ENCODE data around the gene CCT6A. TPM values are rescaled to one million over a fixed set of nuclear protein-coding genes. Genes with fewer than 3 reads are reported as not detected.
A peak's percentile ranks its signal among the peaks of the same experiment; 100 is the strongest.
"Not testable (repeated sequence)": the region's sequence is repeated elsewhere in the genome, so short reads cannot be mapped to it uniquely, and the experiment has no call there.

CCT6A gene
- polyA plus RNA-seq, 4 donors: 71.3 to 237 (median 102) TPM

DNA sequence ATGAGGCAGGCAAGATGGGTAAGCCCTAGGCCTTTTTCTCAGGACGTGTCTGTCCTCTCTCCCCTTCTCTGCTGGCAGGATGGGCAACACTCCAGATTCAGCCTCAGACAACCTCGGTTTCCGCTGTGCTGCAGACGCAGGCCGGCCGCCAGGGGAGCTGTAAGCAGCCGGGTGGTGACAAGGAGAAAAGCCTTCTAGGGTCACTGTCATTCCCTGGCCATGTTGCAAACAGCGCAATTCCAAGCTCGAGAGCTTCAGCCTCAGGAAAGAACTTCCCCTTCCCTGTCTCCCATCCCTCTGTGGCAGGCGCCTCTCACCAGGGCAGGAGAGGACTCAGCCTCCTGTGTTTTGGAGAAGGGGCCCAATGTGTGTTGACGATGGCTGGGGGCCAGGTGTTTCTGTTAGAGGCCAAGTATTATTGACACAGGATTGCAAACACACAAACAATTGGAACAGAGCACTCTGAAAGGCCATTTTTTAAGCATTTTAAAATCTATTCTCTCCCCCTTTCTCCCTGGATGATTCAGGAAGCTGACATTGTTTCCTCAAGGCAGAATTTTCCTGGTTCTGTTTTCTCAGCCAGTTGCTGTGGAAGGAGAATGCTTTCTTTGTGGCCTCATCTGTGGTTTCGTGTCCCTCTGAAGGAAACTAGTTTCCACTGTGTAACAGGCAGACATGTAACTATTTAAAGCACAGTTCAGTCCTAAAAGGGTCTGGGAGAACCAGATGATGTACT is 28.1 kb downstream of the CCT6A start:
- H3K4me3 ChIP-seq (ENCODE audit: low read depth in 1 of 3, low read length in 3 of 3): no peak overlapping the region
- H3K36me3 ChIP-seq (ENCODE audit: control insufficient read depth in 3 of 3, insufficient read depth in 2 of 3, low read depth in 1 of 3, low read length in 3 of 3): peaks cover 0 to 68% (median 3%) of the 10 kb centered on the region in 3 donors
- H3K4me1 ChIP-seq (ENCODE audit: control insufficient read depth in 3 of 3, insufficient read depth in 2 of 3, low read depth in 1 of 3, low read length in 2 of 3): peaks cover 0 to under 1% (median 0%) of the 10 kb centered on the region in 3 donors
- FAIRE-seq (no peak), DNase-seq (no peak)
- peak overlapping the region in 1 of 3 donors; percentile 55 for H3K27ac ChIP-seq (ENCODE audit: low read depth in 1 of 3, low read length in 2 of 3)
- WGBS, 3 donors: 66 to 81% (median 68%) methylated on average over 12 of the region's 12 CpGs
- no peaks in the 10 kb centered on the region for H3K9me3 ChIP-seq (ENCODE audit: control insufficient read depth in 2 of 2, insufficient read depth in 1 of 2, low read depth in 1 of 2, low read length in 1 of 2)
- no peaks in the 10 kb centered on the region for H3K27me3 ChIP-seq (ENCODE audit: control insufficient read depth in 3 of 3, insufficient read depth in 3 of 3, low read length in 3 of 3)

- H3K9me3 ChIP-seq (ENCODE audit: control insufficient read depth in 2 of 2, insufficient read depth in 1 of 2, low read depth in 1 of 2, low read length in 1 of 2); H3K27me3 ChIP-seq (ENCODE audit: control insufficient read depth in 3 of 3, insufficient read depth in 3 of 3, low read length in 3 of 3); H3K4me3 ChIP-seq (ENCODE audit: low read depth in 1 of 3, low read length in 3 of 3); DNase-seq; FAIRE-seq; H3K4me1 ChIP-seq (ENCODE audit: control insufficient read depth in 3 of 3, insufficient read depth in 2 of 3, low read depth in 1 of 3, low read length in 2 of 3); H3K27ac ChIP-seq (ENCODE audit: low read depth in 1 of 3, low read length in 2 of 3): not testable (repeated sequence)
- peaks cover 0 to 67% (median 3%) of the 10 kb centered on the region in 3 donors for H3K36me3 ChIP-seq (ENCODE audit: control insufficient read depth in 3 of 3, insufficient read depth in 2 of 3, low read depth in 1 of 3, low read length in 3 of 3)
- 93 to 95% (median 93%) methylated on average over 27 to 28 of the region's 28 CpGs for WGBS, 3 donors
These were observed 29.3 kb downstream of the CCT6A start for GRCh38 chr7:56080726-56081435.

DNA sequence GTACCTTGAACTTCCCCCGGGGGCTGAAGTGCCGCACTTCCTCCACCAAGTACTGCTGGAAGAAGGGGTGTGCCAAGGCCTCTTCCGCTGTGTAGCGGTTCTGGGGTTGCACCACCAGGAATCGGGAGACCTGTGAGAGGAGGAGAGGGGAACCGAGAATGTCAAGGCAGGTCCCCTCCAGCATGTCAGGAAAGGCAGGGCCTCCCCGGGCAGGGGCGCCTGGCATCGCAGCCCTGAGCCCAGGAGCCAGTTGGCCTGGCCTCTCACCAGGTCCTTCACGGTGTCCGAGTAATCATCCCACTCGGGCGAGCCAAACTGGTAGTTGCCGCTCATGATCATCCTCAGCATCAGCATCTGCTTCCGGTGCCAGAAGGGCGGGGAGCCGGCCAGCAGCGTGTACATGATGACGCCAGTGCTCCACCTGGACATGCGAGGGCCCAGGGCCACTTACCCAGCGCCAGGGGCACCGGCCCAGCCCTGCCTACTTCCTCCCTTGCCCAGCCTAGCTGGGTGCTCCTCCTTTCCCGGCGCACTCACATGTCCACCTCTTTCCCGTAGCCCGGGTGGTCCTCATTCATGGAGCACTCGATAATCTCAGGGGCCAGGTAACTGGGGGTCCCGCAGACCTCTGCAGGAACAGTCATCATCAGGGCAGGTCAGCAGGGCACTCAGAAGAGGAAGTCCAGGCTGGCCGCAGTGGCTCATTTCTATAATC is 30.2 kb downstream of the CCT6A start:
- peaks cover 0 to 66% (median 3%) of the 10 kb centered on the region in 3 donors for H3K36me3 ChIP-seq (ENCODE audit: control insufficient read depth in 3 of 3, insufficient read depth in 2 of 3, low read depth in 1 of 3, low read length in 3 of 3)
- H3K4me1 ChIP-seq (ENCODE audit: control insufficient read depth in 3 of 3, insufficient read depth in 2 of 3, low read depth in 1 of 3, low read length in 2 of 3): no peaks in the 10 kb centered on the region
- H3K27me3 ChIP-seq (ENCODE audit: control insufficient read depth in 3 of 3, insufficient read depth in 3 of 3, low read length in 3 of 3): no peaks in the 10 kb centered on the region
- 95 to 98% (median 96%) methylated on average over 29 of the region's 29 CpGs for WGBS, 3 donors
- H3K9me3 ChIP-seq (ENCODE audit: control insufficient read depth in 2 of 2, insufficient read depth in 1 of 2, low read depth in 1 of 2, low read length in 1 of 2): no peaks in the 10 kb centered on the region
- H3K27ac ChIP-seq (ENCODE audit: low read depth in 1 of 3, low read length in 2 of 3): no peak overlapping the region
- H3K4me3 ChIP-seq (ENCODE audit: low read depth in 1 of 3, low read length in 3 of 3): no peak overlapping the region
- FAIRE-seq (no peak), DNase-seq (no peak)

DNA sequence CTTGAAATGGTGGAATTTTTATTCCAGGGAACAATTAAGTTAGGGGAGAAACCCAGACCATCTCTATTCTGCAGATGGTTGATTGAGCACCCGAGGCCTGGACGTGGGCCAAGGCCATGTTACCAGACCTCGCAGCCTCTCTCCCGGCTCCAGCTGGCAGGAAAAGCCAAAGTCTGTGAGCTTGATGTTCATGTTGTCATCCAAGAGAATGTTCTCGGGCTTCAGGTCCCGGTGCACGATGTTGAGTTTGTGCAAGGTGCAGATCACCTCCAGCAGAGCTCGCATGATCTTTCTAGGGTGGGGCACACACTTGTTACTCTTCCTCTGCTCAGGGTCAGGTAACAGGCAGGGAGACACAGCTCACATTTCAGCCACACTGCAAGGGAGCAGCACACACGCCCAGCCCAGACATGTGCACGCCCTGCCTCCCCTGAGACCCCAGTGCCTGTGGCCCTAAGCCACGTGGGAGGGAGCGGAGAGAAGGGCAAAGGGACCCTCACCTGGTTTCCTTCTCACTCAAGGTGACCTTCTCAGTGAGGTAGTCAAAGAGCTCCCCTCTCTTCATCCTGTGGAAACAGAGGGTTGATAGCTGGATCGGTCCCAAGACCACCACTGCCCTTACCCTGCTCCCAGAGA is 31.7 kb downstream of the CCT6A start:
- DNase-seq (no peak), FAIRE-seq (no peak)
- Histone ChIP-seq H3K27me3 (ENCODE audit: control insufficient read depth in 3 of 3, insufficient read depth in 3 of 3, low read length in 3 of 3) (no peaks in the 10 kb centered on the region), H3K9me3 (ENCODE audit: control insufficient read depth in 2 of 2, insufficient read depth in 1 of 2, low read depth in 1 of 2, low read length in 1 of 2) (no peaks in the 10 kb centered on the region), H3K36me3 (ENCODE audit: control insufficient read depth in 3 of 3, insufficient read depth in 2 of 3, low read depth in 1 of 3, low read length in 3 of 3) (peaks cover 0 to 65% (median 3%) of the 10 kb centered on the region in 3 donors), H3K4me1 (ENCODE audit: control insufficient read depth in 3 of 3, insufficient read depth in 2 of 3, low read depth in 1 of 3, low read length in 2 of 3) (no peaks in the 10 kb centered on the region), H3K27ac (ENCODE audit: low read depth in 1 of 3, low read length in 2 of 3) (no peak overlapping the region), H3K4me3 (ENCODE audit: low read depth in 1 of 3, low read length in 3 of 3) (no peak overlapping the region)
- 29 to 56% (median 45%) methylated on average over 13 of the region's 13 CpGs for WGBS, 3 donors

GRCh38 chr7:56086761-56087160 is 35.2 kb downstream of the CCT6A start:
- WGBS, 3 donors: 96 to 98% (median 97%) methylated on average over 7 of the region's 7 CpGs
- DNase-seq: no peak

GRCh38 chr7:56087445-56087844 is 35.9 kb downstream of the CCT6A start:
- DNase-seq (no peak), FAIRE-seq (no peak)
- Histone ChIP-seq H3K36me3 (ENCODE audit: control insufficient read depth in 3 of 3, insufficient read depth in 2 of 3, low read depth in 1 of 3, low read length in 3 of 3) (peaks cover 0 to 48% (median 0%) of the 10 kb centered on the region in 3 donors), H3K27me3 (ENCODE audit: control insufficient read depth in 3 of 3, insufficient read depth in 3 of 3, low read length in 3 of 3) (no peaks in the 10 kb centered on the region), H3K4me3 (ENCODE audit: low read depth in 1 of 3, low read length in 3 of 3) (no peak overlapping the region), H3K9me3 (ENCODE audit: control insufficient read depth in 2 of 2, insufficient read depth in 1 of 2, low read depth in 1 of 2, low read length in 1 of 2) (no peaks in the 10 kb centered on the region), H3K4me1 (ENCODE audit: control insufficient read depth in 3 of 3, insufficient read depth in 2 of 3, low read depth in 1 of 3, low read length in 2 of 3) (no peaks in the 10 kb centered on the region), H3K27ac (ENCODE audit: low read depth in 1 of 3, low read length in 2 of 3) (no peak overlapping the region)
- WGBS, 3 donors: 92 to 94% (median 93%) methylated on average over 16 of the region's 16 CpGs

More at GRCh38 chr7:56086761-56087160, 35.2 kb downstream of the CCT6A start:
- Histone ChIP-seq H3K4me1 (ENCODE audit: control insufficient read depth in 3 of 3, insufficient read depth in 2 of 3, low read depth in 1 of 3, low read length in 2 of 3) (no peaks in the 10 kb centered on the region), H3K27me3 (ENCODE audit: control insufficient read depth in 3 of 3, insufficient read depth in 3 of 3, low read length in 3 of 3) (no peaks in the 10 kb centered on the region), H3K27ac (ENCODE audit: low read depth in 1 of 3, low read length in 2 of 3) (no peak overlapping the region), H3K4me3 (ENCODE audit: low read depth in 1 of 3, low read length in 3 of 3) (no peak overlapping the region), H3K36me3 (ENCODE audit: control insufficient read depth in 3 of 3, insufficient read depth in 2 of 3, low read depth in 1 of 3, low read length in 3 of 3) (peaks cover 0 to 52% (median 0%) of the 10 kb centered on the region in 3 donors), H3K9me3 (ENCODE audit: control insufficient read depth in 2 of 2, insufficient read depth in 1 of 2, low read depth in 1 of 2, low read length in 1 of 2) (no peaks in the 10 kb centered on the region)
- FAIRE-seq: no peak

- H3K4me1 ChIP-seq (ENCODE audit: control insufficient read depth in 3 of 3, insufficient read depth in 2 of 3, low read depth in 1 of 3, low read length in 2 of 3): no peaks in the 10 kb centered on the region
- DNase-seq: no peak
- no peak overlapping the region for H3K27ac ChIP-seq (ENCODE audit: low read depth in 1 of 3, low read length in 2 of 3)
- peaks cover 0 to 31% (median 0%) of the 10 kb centered on the region in 3 donors for H3K36me3 ChIP-seq (ENCODE audit: control insufficient read depth in 3 of 3, insufficient read depth in 2 of 3, low read depth in 1 of 3, low read length in 3 of 3)
- H3K27me3 ChIP-seq (ENCODE audit: control insufficient read depth in 3 of 3, insufficient read depth in 3 of 3, low read length in 3 of 3): no peaks in the 10 kb centered on the region
- H3K9me3 ChIP-seq (ENCODE audit: control insufficient read depth in 2 of 2, insufficient read depth in 1 of 2, low read depth in 1 of 2, low read length in 1 of 2): no peaks in the 10 kb centered on the region
- no peak for FAIRE-seq
- 83 to 90% (median 86%) methylated on average over 3 of the region's 3 CpGs for WGBS, 3 donors
- H3K4me3 ChIP-seq (ENCODE audit: low read depth in 1 of 3, low read length in 3 of 3): no peak overlapping the region
These were observed 40.0 kb downstream of the CCT6A start for GRCh38 chr7:56091591-56091990.

DNA sequence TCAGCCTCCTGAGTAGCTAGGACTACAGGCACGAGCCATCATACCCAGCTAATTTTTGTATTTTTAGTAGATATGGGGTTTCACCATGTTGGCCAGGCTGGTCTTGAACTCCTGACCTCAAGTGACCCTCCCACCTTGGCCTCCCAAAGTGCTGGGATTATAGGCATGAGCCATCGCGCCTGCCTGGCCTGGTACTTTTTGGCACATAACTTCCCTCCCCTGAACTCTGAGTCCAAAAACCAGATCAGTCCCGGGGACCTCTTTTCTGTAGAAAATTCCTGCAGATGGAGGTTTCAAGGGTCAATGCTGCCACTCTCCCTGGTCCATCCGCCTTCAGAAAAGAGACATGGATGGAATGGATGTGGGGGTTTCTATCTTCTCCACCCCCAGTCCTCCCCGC is 40.8 kb downstream of the CCT6A start:
- not testable (repeated sequence) for FAIRE-seq

More for the DNA sequence above, 40.8 kb downstream of the CCT6A start:
- H3K4me1 ChIP-seq (ENCODE audit: control insufficient read depth in 3 of 3, insufficient read depth in 2 of 3, low read depth in 1 of 3, low read length in 2 of 3); DNase-seq; H3K9me3 ChIP-seq (ENCODE audit: control insufficient read depth in 2 of 2, insufficient read depth in 1 of 2, low read depth in 1 of 2, low read length in 1 of 2); H3K4me3 ChIP-seq (ENCODE audit: low read depth in 1 of 3, low read length in 3 of 3); H3K27me3 ChIP-seq (ENCODE audit: control insufficient read depth in 3 of 3, insufficient read depth in 3 of 3, low read length in 3 of 3): not testable (repeated sequence)
- 58 to 65% (median 65%) methylated on average over 6 of the region's 6 CpGs for WGBS, 3 donors
- Histone ChIP-seq H3K27ac (ENCODE audit: low read depth in 1 of 3, low read length in 2 of 3) (peak overlapping the region in 1 of 3 donors; percentile 21), H3K36me3 (ENCODE audit: control insufficient read depth in 3 of 3, insufficient read depth in 2 of 3, low read depth in 1 of 3, low read length in 3 of 3) (peaks cover 0 to 25% (median 0%) of the 10 kb centered on the region in 3 donors)
